GM23338 (cell line): Measurements from ENCODE around the gene ZCCHC17. TPM values are rescaled to one million over a fixed set of nuclear protein-coding genes. Genes with fewer than 3 reads are reported as not detected.

ENCODE experiments used
- ATAC-seq: fragments of 200-7000 bp; cut with Tn5 transposase; 3 replicates; pipeline ENCODE4 v1.9.1; 2020
- DNase-seq: peaks from one replicate; pipeline ENCODE4 v3.0.0-alpha.2; 2015; ENCODE audit warnings: low spot score
- H2AFZ ChIP-seq: fragments of 200-600 bp; sonication (generic); 2 replicates; pipeline ENCODE4 v1.8.0; 2016; ENCODE audit warnings: antibody characterized with exemption, mild to moderate bottlenecking, moderate library complexity
- H3F3A ChIP-seq: fragments of 200-600 bp; sonication (generic); replicated peaks from 2 replicates; pipeline ENCODE4 v1.8.0; 2017; ENCODE audit warnings: antibody characterized with exemption, mixed run types, low read depth
- H3K27ac ChIP-seq: fragments of 200-600 bp; sonication (generic); 2 replicates; pipeline ENCODE4 v1.6.1; 2016; ENCODE audit warnings: low read depth
- H3K27me3 ChIP-seq: fragments of 200-600 bp; sonication (generic); 2 replicates; pipeline ENCODE4 v1.8.0; 2016; ENCODE audit warnings: mild to moderate bottlenecking, mixed run types, moderate library complexity; ENCODE audit not compliant: insufficient read depth
- H3K36me3 ChIP-seq: fragments of 200-600 bp; sonication (generic); 2 replicates; pipeline ENCODE4 v1.8.0; 2016; ENCODE audit warnings: mild to moderate bottlenecking; ENCODE audit not compliant: insufficient read depth
- H3K4me1 ChIP-seq: fragments of 200-600 bp; sonication (generic); 2 replicates; pipeline ENCODE4 v1.8.0; 2016; ENCODE audit warnings: mild to moderate bottlenecking, moderate library complexity; ENCODE audit not compliant: insufficient read depth
- H3K4me2 ChIP-seq: fragments of 200-600 bp; sonication (generic); 2 replicates; pipeline ENCODE4 v1.7.1; 2017; ENCODE audit warnings: mixed run types
- H3K4me3 ChIP-seq: fragments of 200-600 bp; sonication (generic); 2 replicates; pipeline ENCODE4 v1.6.1; 2016; ENCODE audit warnings: mixed run types
- H3K79me2 ChIP-seq: fragments of 200-600 bp; sonication (generic); replicated peaks from 2 replicates; pipeline ENCODE4 v1.8.0; 2017; ENCODE audit warnings: mild to moderate bottlenecking; ENCODE audit not compliant: insufficient read depth
- H3K9me2 ChIP-seq: fragments of 200-600 bp; sonication (generic); 2 replicates; pipeline ENCODE4 v1.8.0; 2017; ENCODE audit not compliant: insufficient read depth
- H4K20me1 ChIP-seq: fragments of 200-600 bp; sonication (generic); replicated peaks from 2 replicates; pipeline ENCODE4 v1.8.0; 2017; ENCODE audit warnings: mild to moderate bottlenecking; ENCODE audit not compliant: insufficient read depth
- H3K27ac Mint-ChIP-seq: 2 replicates; pipeline ENCODE4 v1.8.0; 2020; ENCODE audit warnings: inconsistent platforms, mild to moderate bottlenecking, moderate library complexity, mixed read lengths
- H3K27me3 Mint-ChIP-seq: 3 replicates; pipeline ENCODE4 v1.8.0; 2022; ENCODE audit warnings: low read depth, mild to moderate bottlenecking, moderate library complexity, mixed read lengths, inconsistent platforms; ENCODE audit not compliant: insufficient read depth, poor library complexity
- H3K36me3 Mint-ChIP-seq: 3 replicates; pipeline ENCODE4 v1.8.0; 2021; ENCODE audit warnings: low read depth, mild to moderate bottlenecking, inconsistent platforms, moderate library complexity, mixed read lengths
- H3K4me1 Mint-ChIP-seq: 3 replicates; pipeline ENCODE4 v1.8.0; 2020; ENCODE audit warnings: mild to moderate bottlenecking, inconsistent platforms, mixed read lengths
- H3K4me3 Mint-ChIP-seq: 3 replicates; pipeline ENCODE4 v1.8.0; 2021; ENCODE audit warnings: moderate library complexity, mild to moderate bottlenecking, inconsistent platforms, mixed read lengths
- H3K9me3 Mint-ChIP-seq: 3 replicates; pipeline ENCODE4 v1.8.0; 2020; ENCODE audit warnings: moderate library complexity, mild to moderate bottlenecking, inconsistent platforms, mixed read lengths
- CREB1 ChIP-seq: fragments of 250-450 bp; sonication (Bioruptor Pico); IDR thresholded peaks from 2 replicates; pipeline ENCODE4 v1.5.0; 2020; ENCODE audit warnings: low read depth, mild to moderate bottlenecking, moderate library complexity
- EZH2 ChIP-seq: fragments of 200-600 bp; sonication (generic); IDR thresholded peaks from one replicate; pipeline ENCODE4 v1.8.0; 2017; ENCODE audit warnings: antibody characterized with exemption, mild to moderate bottlenecking, low read depth; ENCODE audit not compliant: unreplicated experiment
- JUNB ChIP-seq: IDR thresholded peaks from one replicate; pipeline ENCODE4 v1.6.1; 2016; ENCODE audit warnings: antibody characterized with exemption; ENCODE audit not compliant: unreplicated experiment
- NANOG ChIP-seq: IDR thresholded peaks from 2 replicates; pipeline ENCODE4 v1.6.1; 2016; ENCODE audit warnings: antibody characterized with exemption, borderline replicate concordance
- STAT1 ChIP-seq: IDR thresholded peaks from one replicate; pipeline ENCODE4 v1.6.1; 2016; ENCODE audit warnings: antibody characterized with exemption; ENCODE audit not compliant: unreplicated experiment
- ZNF331 ChIP-seq: fragments of 250-450 bp; sonication (Bioruptor Pico); IDR thresholded peaks from 2 replicates; pipeline ENCODE4 v1.5.0; 2020; ENCODE audit warnings: low read depth, mild to moderate bottlenecking, moderate library complexity
- polyA plus RNA-seq: library from polyadenylated mRNA; unstranded; fragments of >200 nt; fragmentation: Nextera tagmentation; extraction: Ambion mirVana; gene quantifications from 2 replicates; pipeline ENCODE4 v1.2.1, GENCODE V29; 2016
- total RNA-seq: library from RNA; depleted of rRNA; stranded (reverse); fragments of >200 nt; shearing (Covaris generic); gene quantifications from 2 replicates; pipeline ENCODE4 v1.2.3, GENCODE V29; 2014
- TF ChIP-seq, protein P1 (sequence below): IDR thresholded peaks from one replicate; pipeline ENCODE4 v1.6.1; 2018; ENCODE audit warnings: antibody characterized with exemption; ENCODE audit not compliant: unreplicated experiment
- TF ChIP-seq, protein P2 (sequence below): fragments of 250-450 bp; sonication (Bioruptor Pico); IDR thresholded peaks from 2 replicates; pipeline ENCODE4 v1.5.0; 2020; ENCODE audit warnings: mild to moderate bottlenecking, moderate library complexity
- TF ChIP-seq, protein P3 (sequence below), 2 experiments: fragments of 200-600 bp in 1 of 2; sonication (generic) in 1 of 2; conservative IDR thresholded peaks; 2 replicates each; pipeline versions ENCODE4 v1.5.1 to v1.6.1; 2016 to 2017; ENCODE audit warnings: antibody characterized with exemption in 2 of 2, low read depth in 2 of 2, mild to moderate bottlenecking in 2 of 2, moderate library complexity in 1 of 2

ZCCHC17 gene
- total and polyA plus RNA-seq, 2 experiments from 2014 or later = 40.1 to 134 TPM

DNA sequence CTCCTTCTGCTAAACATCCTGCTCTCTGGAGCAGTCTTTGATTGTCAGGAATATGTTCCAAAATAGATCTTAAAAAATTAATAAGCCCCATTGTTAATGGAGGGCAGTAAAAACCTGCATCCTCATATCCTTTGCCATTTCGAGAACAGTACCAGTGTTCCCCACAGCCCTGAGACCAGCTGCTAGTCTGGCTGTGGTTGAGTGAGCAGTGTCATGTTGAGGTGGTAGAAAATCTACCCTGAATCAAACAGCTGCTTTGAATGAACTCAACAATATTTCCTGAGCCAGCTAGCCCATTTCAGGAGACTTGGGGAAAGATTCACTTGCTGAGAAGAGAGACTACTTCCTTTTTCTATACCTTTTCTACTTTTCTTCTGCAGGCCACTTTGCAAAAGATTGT lies 51.6 kb downstream of the ZCCHC17 start:
- no peak overlapping the region for H3K4me2 ChIP-seq
- no peaks in the 10 kb centered on the region for H3K4me1 ChIP-seq
- TF ChIP-seq ZNF331 (CRISPR knock-in tag) (no peak), CREB1 (CRISPR knock-in tag) (no peak), EZH2 (no peak), STAT1 (no peak), JUNB (no peak), NANOG (no peak)
- TF ChIP-seq, protein P1, sequence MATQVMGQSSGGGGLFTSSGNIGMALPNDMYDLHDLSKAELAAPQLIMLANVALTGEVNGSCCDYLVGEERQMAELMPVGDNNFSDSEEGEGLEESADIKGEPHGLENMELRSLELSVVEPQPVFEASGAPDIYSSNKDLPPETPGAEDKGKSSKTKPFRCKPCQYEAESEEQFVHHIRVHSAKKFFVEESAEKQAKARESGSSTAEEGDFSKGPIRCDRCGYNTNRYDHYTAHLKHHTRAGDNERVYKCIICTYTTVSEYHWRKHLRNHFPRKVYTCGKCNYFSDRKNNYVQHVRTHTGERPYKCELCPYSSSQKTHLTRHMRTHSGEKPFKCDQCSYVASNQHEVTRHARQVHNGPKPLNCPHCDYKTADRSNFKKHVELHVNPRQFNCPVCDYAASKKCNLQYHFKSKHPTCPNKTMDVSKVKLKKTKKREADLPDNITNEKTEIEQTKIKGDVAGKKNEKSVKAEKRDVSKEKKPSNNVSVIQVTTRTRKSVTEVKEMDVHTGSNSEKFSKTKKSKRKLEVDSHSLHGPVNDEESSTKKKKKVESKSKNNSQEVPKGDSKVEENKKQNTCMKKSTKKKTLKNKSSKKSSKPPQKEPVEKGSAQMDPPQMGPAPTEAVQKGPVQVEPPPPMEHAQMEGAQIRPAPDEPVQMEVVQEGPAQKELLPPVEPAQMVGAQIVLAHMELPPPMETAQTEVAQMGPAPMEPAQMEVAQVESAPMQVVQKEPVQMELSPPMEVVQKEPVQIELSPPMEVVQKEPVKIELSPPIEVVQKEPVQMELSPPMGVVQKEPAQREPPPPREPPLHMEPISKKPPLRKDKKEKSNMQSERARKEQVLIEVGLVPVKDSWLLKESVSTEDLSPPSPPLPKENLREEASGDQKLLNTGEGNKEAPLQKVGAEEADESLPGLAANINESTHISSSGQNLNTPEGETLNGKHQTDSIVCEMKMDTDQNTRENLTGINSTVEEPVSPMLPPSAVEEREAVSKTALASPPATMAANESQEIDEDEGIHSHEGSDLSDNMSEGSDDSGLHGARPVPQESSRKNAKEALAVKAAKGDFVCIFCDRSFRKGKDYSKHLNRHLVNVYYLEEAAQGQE = no peak
- TF ChIP-seq, protein P2, sequence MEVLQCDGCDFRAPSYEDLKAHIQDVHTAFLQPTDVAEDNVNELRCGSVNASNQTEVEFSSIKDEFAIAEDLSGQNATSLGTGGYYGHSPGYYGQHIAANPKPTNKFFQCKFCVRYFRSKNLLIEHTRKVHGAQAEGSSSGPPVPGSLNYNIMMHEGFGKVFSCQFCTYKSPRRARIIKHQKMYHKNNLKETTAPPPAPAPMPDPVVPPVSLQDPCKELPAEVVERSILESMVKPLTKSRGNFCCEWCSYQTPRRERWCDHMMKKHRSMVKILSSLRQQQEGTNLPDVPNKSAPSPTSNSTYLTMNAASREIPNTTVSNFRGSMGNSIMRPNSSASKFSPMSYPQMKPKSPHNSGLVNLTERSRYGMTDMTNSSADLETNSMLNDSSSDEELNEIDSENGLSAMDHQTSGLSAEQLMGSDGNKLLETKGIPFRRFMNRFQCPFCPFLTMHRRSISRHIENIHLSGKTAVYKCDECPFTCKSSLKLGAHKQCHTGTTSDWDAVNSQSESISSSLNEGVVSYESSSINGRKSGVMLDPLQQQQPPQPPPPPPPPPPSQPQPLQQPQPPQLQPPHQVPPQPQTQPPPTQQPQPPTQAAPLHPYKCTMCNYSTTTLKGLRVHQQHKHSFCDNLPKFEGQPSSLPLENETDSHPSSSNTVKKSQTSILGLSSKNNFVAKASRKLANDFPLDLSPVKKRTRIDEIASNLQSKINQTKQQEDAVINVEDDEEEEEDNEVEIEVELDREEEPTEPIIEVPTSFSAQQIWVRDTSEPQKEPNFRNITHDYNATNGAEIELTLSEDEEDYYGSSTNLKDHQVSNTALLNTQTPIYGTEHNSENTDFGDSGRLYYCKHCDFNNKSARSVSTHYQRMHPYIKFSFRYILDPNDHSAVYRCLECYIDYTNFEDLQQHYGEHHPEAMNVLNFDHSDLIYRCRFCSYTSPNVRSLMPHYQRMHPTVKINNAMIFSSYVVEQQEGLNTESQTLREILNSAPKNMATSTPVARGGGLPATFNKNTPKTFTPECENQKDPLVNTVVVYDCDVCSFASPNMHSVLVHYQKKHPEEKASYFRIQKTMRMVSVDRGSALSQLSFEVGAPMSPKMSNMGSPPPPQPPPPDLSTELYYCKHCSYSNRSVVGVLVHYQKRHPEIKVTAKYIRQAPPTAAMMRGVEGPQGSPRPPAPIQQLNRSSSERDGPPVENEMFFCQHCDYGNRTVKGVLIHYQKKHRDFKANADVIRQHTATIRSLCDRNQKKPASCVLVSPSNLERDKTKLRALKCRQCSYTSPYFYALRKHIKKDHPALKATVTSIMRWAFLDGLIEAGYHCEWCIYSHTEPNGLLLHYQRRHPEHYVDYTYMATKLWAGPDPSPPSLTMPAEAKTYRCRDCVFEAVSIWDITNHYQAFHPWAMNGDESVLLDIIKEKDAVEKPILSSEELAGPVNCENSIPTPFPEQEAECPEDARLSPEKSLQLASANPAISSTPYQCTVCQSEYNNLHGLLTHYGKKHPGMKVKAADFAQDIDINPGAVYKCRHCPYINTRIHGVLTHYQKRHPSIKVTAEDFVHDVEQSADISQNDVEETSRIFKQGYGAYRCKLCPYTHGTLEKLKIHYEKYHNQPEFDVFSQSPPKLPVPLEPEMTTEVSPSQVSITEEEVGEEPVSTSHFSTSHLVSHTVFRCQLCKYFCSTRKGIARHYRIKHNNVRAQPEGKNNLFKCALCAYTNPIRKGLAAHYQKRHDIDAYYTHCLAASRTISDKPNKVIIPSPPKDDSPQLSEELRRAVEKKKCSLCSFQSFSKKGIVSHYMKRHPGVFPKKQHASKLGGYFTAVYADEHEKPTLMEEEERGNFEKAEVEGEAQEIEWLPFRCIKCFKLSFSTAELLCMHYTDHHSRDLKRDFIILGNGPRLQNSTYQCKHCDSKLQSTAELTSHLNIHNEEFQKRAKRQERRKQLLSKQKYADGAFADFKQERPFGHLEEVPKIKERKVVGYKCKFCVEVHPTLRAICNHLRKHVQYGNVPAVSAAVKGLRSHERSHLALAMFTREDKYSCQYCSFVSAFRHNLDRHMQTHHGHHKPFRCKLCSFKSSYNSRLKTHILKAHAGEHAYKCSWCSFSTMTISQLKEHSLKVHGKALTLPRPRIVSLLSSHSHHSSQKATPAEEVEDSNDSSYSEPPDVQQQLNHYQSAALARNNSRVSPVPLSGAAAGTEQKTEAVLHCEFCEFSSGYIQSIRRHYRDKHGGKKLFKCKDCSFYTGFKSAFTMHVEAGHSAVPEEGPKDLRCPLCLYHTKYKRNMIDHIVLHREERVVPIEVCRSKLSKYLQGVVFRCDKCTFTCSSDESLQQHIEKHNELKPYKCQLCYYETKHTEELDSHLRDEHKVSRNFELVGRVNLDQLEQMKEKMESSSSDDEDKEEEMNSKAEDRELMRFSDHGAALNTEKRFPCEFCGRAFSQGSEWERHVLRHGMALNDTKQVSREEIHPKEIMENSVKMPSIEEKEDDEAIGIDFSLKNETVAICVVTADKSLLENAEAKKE (CRISPR knock-in tag) = no peak
- TF ChIP-seq, protein P3, sequence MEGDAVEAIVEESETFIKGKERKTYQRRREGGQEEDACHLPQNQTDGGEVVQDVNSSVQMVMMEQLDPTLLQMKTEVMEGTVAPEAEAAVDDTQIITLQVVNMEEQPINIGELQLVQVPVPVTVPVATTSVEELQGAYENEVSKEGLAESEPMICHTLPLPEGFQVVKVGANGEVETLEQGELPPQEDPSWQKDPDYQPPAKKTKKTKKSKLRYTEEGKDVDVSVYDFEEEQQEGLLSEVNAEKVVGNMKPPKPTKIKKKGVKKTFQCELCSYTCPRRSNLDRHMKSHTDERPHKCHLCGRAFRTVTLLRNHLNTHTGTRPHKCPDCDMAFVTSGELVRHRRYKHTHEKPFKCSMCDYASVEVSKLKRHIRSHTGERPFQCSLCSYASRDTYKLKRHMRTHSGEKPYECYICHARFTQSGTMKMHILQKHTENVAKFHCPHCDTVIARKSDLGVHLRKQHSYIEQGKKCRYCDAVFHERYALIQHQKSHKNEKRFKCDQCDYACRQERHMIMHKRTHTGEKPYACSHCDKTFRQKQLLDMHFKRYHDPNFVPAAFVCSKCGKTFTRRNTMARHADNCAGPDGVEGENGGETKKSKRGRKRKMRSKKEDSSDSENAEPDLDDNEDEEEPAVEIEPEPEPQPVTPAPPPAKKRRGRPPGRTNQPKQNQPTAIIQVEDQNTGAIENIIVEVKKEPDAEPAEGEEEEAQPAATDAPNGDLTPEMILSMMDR (conservative IDR thresholded peaks at IDR 0.05; ENCODE audit: low read depth in 2 of 2) = no peak
- peaks cover 29% of the 10 kb centered on the region for H3K36me3 Mint-ChIP-seq
- H3K9me3 Mint-ChIP-seq = no peaks in the 10 kb centered on the region
- H3K4me3 Mint-ChIP-seq = no peak overlapping the region
- peaks cover 3% of the 10 kb centered on the region; the same call in 1 of the 2 replicates for H4K20me1 ChIP-seq
- DNase-seq (no peak), ATAC-seq (no peak)
- no peaks in the 10 kb centered on the region; the same call in 1 of the 2 replicates for H3K79me2 ChIP-seq
- H3F3A ChIP-seq = no peaks in the 10 kb centered on the region
- no peak overlapping the region for H3K4me3 ChIP-seq
- H3K27me3 Mint-ChIP-seq = no peaks in the 10 kb centered on the region
- no peaks in the 10 kb centered on the region for H3K27me3 ChIP-seq
- H2AFZ ChIP-seq = no peak overlapping the region
- no peak overlapping the region for H3K27ac ChIP-seq
- H3K9me2 ChIP-seq = no peaks in the 10 kb centered on the region
- H3K4me1 Mint-ChIP-seq = peaks cover 7% of the 10 kb centered on the region; the same call in 2 of the 3 replicates
- H3K27ac Mint-ChIP-seq = no peak overlapping the region
- peaks cover 9% of the 10 kb centered on the region; the same call in 1 of the 2 replicates for H3K36me3 ChIP-seq
